Gastrocnemius medialis (tissue), 4 donors: ENCODE data around the gene PHACTR3. TPM values are rescaled to one million over a fixed set of nuclear protein-coding genes. Genes with fewer than 3 reads are reported as not detected.

Source experiments
- ATAC-seq, 2 donors: fragments of 150-250 bp; one replicate each; pipeline ENCODE4 v1.9.1; 2016
- DNase-seq, 2 donors: peaks; one replicate each; pipeline ENCODE4 v3.0.0-alpha.2; 2019
- H3K27ac ChIP-seq, 4 donors: fragments of 200-600 bp; sonication (generic); 1 replicate in 1 of 4; 2 replicates in 3 of 4; pipeline ENCODE4 v1.5.1; 2016 to 2018; ENCODE audit warnings: mild to moderate bottlenecking in 2 of 4, moderate library complexity in 1 of 4
- H3K27me3 ChIP-seq, 3 donors: fragments of 200-600 bp; sonication (generic) in 2 of 3; 1 replicate in 1 of 3; 2 replicates in 2 of 3; pipeline versions ENCODE4 v1.5.1 to v1.6.0; 2016 to 2019; ENCODE audit warnings: mild to moderate bottlenecking in 1 of 3, moderate library complexity in 1 of 3
- H3K36me3 ChIP-seq, 2 donors: fragments of 200-600 bp; sonication (generic) in 1 of 2; one replicate each; pipeline ENCODE4 v1.5.1; 2017 to 2018
- H3K4me1 ChIP-seq, 2 donors: fragments of 200-600 bp; sonication (generic) in 1 of 2; one replicate each; pipeline ENCODE4 v1.5.1; 2016 to 2017; ENCODE audit warnings: mild to moderate bottlenecking in 2 of 2
- H3K4me3 ChIP-seq, 4 donors: fragments of 200-600 bp; sonication (generic) in 3 of 4; 1 replicate in 1 of 4; 2 replicates in 3 of 4; pipeline ENCODE4 v1.5.1; 2016 to 2019; ENCODE audit warnings: mild to moderate bottlenecking in 2 of 4
- H3K9me3 ChIP-seq, 3 donors: fragments of 200-600 bp; sonication (generic) in 2 of 3; 1 replicate in 1 of 3; 2 replicates in 2 of 3; pipeline ENCODE4 v1.5.1; 2016 to 2019
- POLR2A ChIP-seq, 2 donors: fragments of 450-650 bp; IDR thresholded peaks; one replicate each; pipeline ENCODE4 v1.6.1; 2017; ENCODE audit warnings: antibody characterized with exemption in 2 of 2, mild to moderate bottlenecking in 2 of 2, moderate library complexity in 2 of 2
- in situ Hi-C, 4 donors: fragments of 200-750 bp; cut with MboI; loops; one replicate each; pipeline versions ENCODE4 v1.15.0 to v1.8.0; 2017; ENCODE audit warnings: low sequenced_read_pairs in 4 of 4
- intact Hi-C: fragments of 100-400 bp; cut with DNase I; formaldehyde crosslinking; loops from one replicate; pipeline ENCODE4 v1.15.1; 2023; ENCODE audit warnings: low total_unique reads
- total RNA-seq, 4 donors: library from RNA; depleted of rRNA; stranded (reverse); fragments of >200 nt; gene quantifications; one replicate each; pipeline versions ENCODE4 v1.1.0 to v1.2.3, GENCODE V29; 2016
- TF ChIP-seq, protein P1 (sequence below), 5 experiments: fragments of 450-650 bp in 3 of 5; fragments of 200-600 bp in 2 of 5; sonication (generic) in 2 of 5; IDR thresholded peaks in 4 of 5; conservative IDR thresholded peaks in 1 of 5; 1 replicate in 4 of 5; 2 replicates in 1 of 5; pipeline ENCODE4 v1.5.1; 2016 to 2019; ENCODE audit warnings: antibody characterized with exemption in 5 of 5, mild to moderate bottlenecking in 3 of 5, moderate library complexity in 3 of 5

PHACTR3 gene
- total RNA-seq, 4 donors from 2014 or later: 0.24 to 1.1 (median 0.59) TPM; not detected in 1

GRCh38 chr20:59579404-59580145 lies 24.8 kb upstream of the PHACTR3 start:
- H3K27ac ChIP-seq: no peak overlapping the region
- peaks cover 17 to 34% (median 30%) of the 10 kb centered on the region in 3 donors for H3K27me3 ChIP-seq
- in situ Hi-C loops: no loop called here
- no peaks in the 10 kb centered on the region for H3K36me3 ChIP-seq
- H3K4me1 ChIP-seq: no peaks in the 10 kb centered on the region
- intact Hi-C loops: no loop called here
- DNase-seq (no peak), ATAC-seq (no peak)
- TF ChIP-seq POLR2A (IDR thresholded peaks at IDR 0.05): no peak
- TF ChIP-seq, protein P1, sequence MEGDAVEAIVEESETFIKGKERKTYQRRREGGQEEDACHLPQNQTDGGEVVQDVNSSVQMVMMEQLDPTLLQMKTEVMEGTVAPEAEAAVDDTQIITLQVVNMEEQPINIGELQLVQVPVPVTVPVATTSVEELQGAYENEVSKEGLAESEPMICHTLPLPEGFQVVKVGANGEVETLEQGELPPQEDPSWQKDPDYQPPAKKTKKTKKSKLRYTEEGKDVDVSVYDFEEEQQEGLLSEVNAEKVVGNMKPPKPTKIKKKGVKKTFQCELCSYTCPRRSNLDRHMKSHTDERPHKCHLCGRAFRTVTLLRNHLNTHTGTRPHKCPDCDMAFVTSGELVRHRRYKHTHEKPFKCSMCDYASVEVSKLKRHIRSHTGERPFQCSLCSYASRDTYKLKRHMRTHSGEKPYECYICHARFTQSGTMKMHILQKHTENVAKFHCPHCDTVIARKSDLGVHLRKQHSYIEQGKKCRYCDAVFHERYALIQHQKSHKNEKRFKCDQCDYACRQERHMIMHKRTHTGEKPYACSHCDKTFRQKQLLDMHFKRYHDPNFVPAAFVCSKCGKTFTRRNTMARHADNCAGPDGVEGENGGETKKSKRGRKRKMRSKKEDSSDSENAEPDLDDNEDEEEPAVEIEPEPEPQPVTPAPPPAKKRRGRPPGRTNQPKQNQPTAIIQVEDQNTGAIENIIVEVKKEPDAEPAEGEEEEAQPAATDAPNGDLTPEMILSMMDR (IDR thresholded peaks at IDR 0.05 in 4 of 5, conservative IDR thresholded peaks at IDR 0.05 in 1 of 5): no peak
- H3K4me3 ChIP-seq: no peak overlapping the region
- no peaks in the 10 kb centered on the region for H3K9me3 ChIP-seq

GRCh38 chr20:59580146-59580946 lies 24.0 kb upstream of the PHACTR3 start:
- in situ Hi-C loops (no loop called here), intact Hi-C loops (no loop called here)
- H3K27ac ChIP-seq: no peak overlapping the region
- H3K4me1 ChIP-seq: no peaks in the 10 kb centered on the region
- peaks cover 17 to 32% (median 30%) of the 10 kb centered on the region in 3 donors for H3K27me3 ChIP-seq
- ATAC-seq (no peak), DNase-seq (no peak)
- H3K4me3 ChIP-seq: no peak overlapping the region
- H3K36me3 ChIP-seq: no peaks in the 10 kb centered on the region
- TF ChIP-seq, protein P1 (IDR thresholded peaks at IDR 0.05 in 4 of 5, conservative IDR thresholded peaks at IDR 0.05 in 1 of 5): no peak
- no peak for TF ChIP-seq POLR2A (IDR thresholded peaks at IDR 0.05)
- no peaks in the 10 kb centered on the region for H3K9me3 ChIP-seq

GRCh38 chr20:59580991-59581401 lies 23.3 kb upstream of the PHACTR3 start:
- DNase-seq: no peak
- intact Hi-C loops (no loop called here), in situ Hi-C loops (no loop called here)
- Histone ChIP-seq H3K27me3 (peaks cover 17 to 27% (median 26%) of the 10 kb centered on the region in 3 donors), H3K27ac (no peak overlapping the region), H3K4me1 (no peaks in the 10 kb centered on the region), H3K4me3 (no peak overlapping the region), H3K36me3 (no peaks in the 10 kb centered on the region), H3K9me3 (no peaks in the 10 kb centered on the region)
- TF ChIP-seq, protein P1 (IDR thresholded peaks at IDR 0.05 in 4 of 5, conservative IDR thresholded peaks at IDR 0.05 in 1 of 5): no peak
- no peak for TF ChIP-seq POLR2A (IDR thresholded peaks at IDR 0.05)
- ATAC-seq: no peak

DNA sequence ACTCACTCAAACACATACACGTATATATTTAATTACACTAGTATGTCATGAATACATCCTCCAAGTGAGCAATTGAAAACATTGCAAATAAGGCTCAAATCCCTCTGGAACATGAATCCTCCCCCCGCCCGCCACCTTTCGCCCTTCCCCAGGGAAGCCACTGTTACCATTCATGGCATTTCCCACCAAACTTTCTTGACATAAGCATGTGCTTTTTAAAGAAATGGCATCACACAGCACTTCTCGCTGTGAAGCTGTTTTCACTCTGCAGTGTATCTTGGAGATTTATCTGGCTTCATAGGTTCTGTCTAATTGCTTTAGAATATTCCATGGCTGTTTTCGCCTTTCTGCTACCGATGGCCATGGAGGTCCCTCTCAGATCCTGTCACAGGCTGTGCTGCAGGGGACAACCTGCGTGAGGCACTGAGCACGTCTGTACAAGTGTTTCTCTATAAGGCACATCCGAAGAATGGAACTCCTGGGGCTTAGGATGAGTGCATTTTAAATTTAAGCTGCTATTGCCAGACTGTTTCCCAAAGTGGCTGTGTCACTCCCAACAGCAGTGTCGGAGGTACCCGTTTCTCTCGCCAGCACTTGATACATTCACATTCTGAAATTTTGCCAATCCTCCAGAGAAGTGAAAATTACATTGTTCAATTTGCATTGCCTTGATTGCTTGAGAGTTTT lies 22.2 kb upstream of the PHACTR3 start:
- TF ChIP-seq, protein P1 (IDR thresholded peaks at IDR 0.05 in 4 of 5, conservative IDR thresholded peaks at IDR 0.05 in 1 of 5): no peak
- TF ChIP-seq POLR2A (IDR thresholded peaks at IDR 0.05): no peak
- in situ Hi-C loops: no loop called here
- peaks cover 8 to 19% (median 17%) of the 10 kb centered on the region in 3 donors for H3K27me3 ChIP-seq
- no peak overlapping the region for H3K4me3 ChIP-seq
- no peaks in the 10 kb centered on the region for H3K4me1 ChIP-seq
- intact Hi-C loops: no loop called here
- no peak overlapping the region for H3K27ac ChIP-seq
- no peaks in the 10 kb centered on the region for H3K36me3 ChIP-seq
- no peaks in the 10 kb centered on the region for H3K9me3 ChIP-seq
- ATAC-seq (no peak), DNase-seq (no peak)
